GM12801 (cell line): ENCODE data around the gene PCNT.

Experiments
- TF ChIP-seq, protein P1 (sequence below): IDR thresholded peaks from one replicate; pipeline ENCODE4 v1.5.1; 2011; ENCODE audit warnings: control low read depth; ENCODE audit not compliant: insufficient read length; ENCODE audit errors: extremely low read depth

The PCNT gene

DNA sequence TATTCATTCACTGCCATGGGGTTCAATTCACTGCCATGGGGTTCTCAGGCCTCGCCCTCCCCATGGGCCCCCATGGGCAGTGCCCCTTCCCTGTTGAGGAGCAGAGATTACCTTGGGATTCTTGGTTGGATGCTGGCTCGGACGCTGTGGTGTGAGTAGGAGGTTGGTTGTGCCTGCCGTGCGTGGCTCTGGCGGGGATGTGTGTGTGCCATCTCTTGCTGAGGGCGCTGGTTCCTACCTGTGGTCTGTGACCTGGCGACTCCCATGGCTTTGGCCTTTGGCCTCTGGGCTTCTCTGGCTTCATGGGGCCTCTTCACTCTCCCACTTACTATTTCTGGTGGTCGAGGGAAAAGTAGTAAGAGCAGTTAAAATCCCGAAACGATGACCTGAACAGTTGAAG, 42.1 kb downstream of the PCNT start:
- TF ChIP-seq, protein P1, sequence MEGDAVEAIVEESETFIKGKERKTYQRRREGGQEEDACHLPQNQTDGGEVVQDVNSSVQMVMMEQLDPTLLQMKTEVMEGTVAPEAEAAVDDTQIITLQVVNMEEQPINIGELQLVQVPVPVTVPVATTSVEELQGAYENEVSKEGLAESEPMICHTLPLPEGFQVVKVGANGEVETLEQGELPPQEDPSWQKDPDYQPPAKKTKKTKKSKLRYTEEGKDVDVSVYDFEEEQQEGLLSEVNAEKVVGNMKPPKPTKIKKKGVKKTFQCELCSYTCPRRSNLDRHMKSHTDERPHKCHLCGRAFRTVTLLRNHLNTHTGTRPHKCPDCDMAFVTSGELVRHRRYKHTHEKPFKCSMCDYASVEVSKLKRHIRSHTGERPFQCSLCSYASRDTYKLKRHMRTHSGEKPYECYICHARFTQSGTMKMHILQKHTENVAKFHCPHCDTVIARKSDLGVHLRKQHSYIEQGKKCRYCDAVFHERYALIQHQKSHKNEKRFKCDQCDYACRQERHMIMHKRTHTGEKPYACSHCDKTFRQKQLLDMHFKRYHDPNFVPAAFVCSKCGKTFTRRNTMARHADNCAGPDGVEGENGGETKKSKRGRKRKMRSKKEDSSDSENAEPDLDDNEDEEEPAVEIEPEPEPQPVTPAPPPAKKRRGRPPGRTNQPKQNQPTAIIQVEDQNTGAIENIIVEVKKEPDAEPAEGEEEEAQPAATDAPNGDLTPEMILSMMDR, result no peak

DNA sequence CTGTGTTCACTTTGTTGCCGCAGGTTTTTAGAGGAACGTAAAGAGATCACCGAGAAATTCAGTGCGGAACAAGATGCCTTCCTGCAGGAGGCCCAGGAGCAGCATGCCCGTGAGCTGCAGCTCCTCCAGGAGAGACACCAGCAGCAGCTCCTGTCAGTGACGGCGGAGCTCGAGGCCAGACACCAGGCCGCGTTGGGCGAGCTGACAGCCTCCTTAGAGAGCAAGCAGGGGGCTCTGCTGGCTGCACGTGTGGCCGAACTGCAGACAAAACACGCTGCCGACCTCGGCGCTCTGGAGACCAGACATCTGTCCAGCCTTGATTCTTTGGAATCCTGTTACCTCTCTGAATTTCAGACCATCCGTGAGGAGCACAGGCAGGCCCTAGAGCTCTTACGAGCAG, 42.6 kb downstream of the PCNT start:
- TF ChIP-seq, protein P1, result no peak

- TF ChIP-seq, protein P1, result no peak
Measured at GRCh38 chr21:46366966-46367365, 43.0 kb downstream of the PCNT start.

DNA sequence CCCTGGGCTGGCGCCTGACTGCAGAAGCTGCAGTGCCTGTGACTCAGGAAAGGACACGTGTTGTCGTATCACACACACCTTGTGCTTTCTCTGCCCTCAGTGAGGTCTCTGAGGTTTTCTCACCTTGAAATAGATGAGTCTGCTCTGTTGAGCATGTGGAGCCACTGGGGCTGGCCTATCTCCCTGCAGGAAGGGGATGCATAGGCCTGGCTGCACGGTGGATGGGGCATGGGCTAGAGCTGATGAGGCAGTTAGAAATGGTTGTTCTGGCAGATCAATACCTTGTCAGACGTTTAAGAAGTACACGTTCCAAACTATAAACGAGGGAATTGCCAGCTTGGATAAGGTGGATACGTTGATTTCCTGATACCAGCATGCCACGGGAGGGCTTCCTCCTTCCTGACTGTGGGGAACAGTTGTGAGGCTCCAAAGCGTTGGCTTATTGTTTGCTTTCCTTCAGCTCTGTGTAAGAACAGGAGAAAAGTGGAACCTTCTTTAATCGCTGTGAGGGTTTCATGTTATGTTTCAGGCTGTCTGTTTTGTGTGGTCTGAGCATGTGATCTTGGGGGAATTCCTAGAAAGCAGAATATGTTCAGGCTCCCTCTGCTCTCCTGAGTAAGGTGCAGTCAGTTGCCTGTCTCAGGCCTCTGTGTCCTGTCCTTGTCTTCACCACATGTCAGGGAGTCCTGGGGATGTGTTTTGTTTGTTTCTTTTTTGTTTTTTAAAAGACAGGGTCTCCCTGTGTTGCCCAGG, 44.8 kb downstream of the PCNT start:
- TF ChIP-seq, protein P1, result no peak

DNA sequence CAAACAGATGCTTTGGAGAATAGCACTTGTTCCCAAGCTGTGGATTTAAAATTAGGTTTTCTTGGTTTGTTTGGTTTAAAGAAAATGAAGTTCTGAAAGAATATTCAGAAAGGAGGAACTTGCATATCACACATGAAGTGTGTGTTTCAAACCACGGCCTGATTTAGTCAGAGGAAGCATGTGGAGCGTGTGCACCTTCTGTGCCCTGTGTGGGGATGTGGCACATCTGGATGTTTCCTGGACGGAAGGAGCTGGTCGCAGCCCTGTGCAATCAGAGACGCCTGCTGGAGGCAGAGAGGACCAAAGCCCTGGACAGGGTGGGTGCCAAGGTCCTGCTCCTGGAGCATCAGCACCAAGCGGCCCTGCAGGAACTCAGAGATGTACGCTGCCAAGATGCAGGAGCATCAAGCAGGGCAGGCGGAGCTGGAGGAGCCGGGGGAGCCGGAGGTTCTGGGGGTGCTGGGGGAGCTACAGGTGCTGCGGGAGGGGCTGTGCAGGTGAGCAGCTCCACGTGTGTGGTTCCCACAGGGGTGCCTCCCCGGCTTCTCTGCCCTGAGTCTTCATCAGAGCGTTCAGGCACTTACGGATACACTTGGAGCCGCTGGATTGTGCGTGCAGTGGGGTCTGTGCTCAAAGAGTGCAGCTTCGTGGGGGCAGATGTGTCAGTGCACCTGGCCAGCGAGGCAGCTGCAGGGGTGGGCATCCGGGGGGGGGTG, 45.7 kb downstream of the PCNT start:
- TF ChIP-seq, protein P1, result no peak

DNA sequence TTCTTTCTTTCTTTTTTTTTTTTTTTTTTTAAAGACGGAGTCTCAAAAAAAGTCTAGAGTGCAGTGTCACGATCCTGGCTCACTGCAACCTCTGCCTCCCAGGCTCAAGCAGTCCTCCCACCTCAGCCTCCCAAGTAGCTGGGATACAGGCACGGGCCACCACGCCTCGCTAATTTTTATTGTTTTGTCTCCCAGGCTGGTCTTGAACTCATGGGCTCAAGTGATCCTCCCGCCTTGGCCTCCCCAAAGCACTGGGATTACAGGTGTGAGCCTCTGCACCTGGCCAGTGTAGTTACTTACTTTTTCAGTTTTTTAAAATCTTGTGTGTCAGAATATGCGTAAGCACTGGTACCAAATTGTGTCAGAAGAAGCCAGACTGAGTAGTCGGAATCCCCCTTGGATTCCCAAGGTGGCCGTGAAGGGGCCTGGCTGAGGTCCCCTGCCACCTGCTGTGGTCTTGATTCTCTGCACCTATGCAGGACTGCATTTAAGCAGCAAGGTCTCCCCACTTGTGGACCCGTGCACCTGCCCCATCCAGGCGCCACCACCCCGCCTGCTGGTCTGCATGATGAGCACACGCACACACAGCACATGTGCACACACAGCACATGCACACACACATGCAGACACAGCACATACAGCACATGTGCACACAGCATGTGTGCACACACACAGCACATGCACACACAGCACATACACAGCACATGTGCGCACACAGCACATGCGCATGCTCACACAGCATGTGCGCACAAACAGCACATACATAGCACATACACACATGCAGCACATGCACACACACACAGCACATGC, 47.5 kb downstream of the PCNT start:
- TF ChIP-seq, protein P1, result no peak

DNA sequence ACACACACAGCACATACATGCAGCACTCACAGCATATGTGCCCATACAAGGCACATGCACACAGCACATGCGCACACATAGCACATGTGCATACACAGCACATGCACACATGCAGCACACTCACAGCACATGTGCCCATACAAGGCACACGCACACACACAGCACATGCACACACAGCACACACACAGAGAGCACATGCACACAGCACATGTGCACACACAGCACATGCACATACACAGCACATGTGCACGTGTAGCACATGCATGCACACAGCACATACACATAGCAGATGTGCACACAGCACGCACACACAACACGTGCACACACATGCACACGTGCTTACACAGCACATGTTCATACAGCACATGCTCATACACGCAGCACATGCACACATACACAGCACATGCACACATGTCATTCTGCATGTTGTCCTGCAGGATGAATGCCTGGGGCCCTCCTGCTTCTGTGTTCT, 48.1 kb downstream of the PCNT start:
- TF ChIP-seq, protein P1, result no peak
